GM18508 (cell line): Measurements from ENCODE around the gene MPZL1.

Experiments
- ATAC-seq: cut with Tn5 transposase; IDR thresholded peaks from one replicate; pipeline ENCODE4 v1.9.1; 2021; ENCODE audit warnings: moderate number of reproducible peaks; ENCODE audit not compliant: insufficient read depth, unreplicated experiment

MPZL1 gene

DNA sequence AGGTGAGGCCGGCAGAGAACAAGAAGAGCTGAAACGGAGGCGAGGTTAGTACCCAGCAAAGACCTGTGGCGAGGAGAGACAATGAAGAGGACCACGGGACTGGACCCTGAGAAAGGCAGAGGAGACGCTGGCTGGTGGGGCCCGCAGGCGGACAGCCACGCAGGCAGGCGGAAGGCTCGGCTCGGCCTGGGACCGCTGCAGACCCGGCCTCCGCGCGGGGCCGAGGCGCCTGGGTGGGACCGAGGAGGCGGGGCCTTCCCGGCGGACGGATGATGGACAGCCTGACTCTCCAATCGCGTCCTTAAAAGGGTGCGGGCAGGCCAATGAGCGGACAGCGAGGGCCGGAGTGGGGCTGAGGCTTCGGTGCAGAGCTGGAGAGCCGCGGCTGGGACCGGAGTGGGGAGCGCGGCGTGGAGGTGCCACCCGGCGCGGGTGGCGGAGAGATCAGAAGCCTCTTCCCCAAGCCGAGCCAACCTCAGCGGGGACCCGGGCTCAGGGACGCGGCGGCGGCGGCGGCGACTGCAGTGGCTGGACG is at the start of gene MPZL1:
Gene MPZL1, plus strand, starts transcription at position 366 of the 535 bp plus-strand sequence. CDS start 170 bp downstream, outside the sequence.
- peak; percentile 78 for ATAC-seq

DNA sequence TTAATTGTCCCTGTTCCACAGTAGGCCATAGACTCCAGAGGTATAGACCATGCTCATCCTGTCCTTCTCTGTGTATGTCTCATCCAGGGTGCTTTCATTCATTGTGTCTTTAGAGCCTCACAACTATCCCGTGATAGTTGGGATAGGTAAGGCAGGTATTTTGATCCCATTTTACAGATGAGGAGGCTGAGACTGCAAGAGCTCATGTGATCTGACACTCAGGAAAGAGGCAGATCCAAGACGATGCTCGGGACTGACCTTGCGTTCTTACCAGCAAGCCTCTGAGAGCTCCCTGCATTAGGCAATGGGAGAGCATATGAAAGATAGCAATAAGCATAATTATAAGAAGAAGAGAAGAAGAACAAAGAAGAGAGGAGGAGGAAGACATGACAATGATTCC is 49.0 kb upstream of the MPZL1 start:
- ATAC-seq = no peak

DNA sequence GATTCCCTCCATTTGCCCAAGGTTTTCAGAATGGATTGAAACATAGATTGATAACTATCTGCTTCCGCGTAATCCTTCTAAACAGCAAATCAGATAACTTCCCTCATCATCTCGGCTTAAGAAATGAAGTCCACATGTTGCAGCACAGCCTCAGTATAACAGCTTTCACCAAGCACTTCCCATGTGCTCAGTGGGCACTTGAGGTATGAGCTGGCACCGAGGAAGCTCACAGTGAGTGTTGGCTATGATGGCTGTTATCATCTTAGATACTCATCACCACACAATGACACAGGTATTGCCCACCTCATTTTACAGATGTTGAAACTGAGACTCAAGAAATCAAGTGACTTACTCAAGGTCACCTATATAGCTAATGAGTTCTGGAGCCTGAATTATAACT is 48.5 kb upstream of the MPZL1 start:
- ATAC-seq = no peak

DNA sequence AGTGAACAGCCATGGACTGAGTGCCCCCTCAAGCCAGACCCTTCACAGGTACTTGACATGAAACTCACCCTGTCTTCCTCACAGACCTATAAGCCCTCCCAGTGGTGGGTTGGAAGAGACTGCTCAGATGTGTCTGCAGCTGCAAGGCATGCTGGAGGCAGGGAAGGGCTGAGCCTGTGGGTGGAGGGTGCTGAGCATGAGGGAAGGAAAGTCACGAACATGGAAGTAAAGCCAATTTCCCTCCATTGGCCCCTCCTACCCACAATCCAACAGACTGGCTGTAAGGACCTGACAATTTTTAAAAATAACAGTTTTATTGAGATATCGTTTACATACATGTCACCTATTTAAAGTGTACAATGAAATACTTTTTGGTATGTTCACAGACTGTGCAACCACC is 47.6 kb upstream of the MPZL1 start:
- ATAC-seq = no peak

DNA sequence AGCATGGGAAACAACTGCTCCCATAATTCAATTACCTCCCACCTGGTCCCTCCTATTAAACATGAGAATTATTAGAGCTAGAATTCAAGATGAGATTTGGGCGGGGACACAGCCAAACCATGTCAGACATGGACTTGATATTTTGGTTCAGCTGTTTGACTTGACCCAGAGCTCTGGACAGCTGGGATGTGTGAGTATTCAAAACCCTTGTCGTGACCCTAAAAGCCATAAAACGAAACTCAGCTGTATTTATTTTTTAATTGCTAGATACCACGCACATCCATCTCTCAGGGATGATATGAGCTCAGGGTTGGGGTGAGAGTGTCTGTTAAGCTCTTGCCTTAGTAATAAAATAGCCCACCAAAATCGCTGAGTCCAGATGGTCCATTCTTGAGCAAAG is 46.3 kb upstream of the MPZL1 start:
- no peak for ATAC-seq

DNA sequence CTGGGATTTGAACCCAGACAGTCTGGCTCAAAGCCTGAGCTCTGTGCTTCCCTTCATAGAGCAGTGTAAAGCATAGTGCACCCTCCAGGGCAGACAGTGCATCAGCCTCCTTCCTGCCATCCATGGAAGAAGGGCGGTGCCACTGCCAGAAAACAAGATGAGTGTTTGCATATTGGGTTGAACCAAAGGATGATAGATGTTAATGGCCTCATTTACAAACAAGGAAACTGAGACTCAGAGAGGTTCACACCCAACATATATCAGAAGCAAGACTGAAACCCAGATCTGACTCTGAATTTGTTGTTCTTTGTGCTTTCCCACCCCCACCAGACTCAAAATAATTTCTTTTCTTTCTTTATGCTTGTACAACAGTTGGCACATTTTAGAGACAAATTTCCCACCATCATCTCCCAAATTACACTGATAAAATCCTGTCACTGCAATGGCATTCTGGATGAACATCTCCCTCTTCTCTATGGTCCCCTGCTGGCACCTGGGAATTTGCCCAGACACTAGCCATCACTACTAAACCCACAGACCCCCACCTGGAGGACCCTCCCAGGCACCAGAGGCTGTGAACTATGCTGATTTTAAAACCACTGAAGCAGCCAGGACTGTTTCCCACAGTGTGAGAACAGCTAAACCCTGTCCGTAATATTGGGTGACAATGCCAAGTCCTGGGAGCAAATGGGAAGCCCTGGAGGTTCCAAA is 45.4 kb upstream of the MPZL1 start:
- ATAC-seq = peak; percentile 36

DNA sequence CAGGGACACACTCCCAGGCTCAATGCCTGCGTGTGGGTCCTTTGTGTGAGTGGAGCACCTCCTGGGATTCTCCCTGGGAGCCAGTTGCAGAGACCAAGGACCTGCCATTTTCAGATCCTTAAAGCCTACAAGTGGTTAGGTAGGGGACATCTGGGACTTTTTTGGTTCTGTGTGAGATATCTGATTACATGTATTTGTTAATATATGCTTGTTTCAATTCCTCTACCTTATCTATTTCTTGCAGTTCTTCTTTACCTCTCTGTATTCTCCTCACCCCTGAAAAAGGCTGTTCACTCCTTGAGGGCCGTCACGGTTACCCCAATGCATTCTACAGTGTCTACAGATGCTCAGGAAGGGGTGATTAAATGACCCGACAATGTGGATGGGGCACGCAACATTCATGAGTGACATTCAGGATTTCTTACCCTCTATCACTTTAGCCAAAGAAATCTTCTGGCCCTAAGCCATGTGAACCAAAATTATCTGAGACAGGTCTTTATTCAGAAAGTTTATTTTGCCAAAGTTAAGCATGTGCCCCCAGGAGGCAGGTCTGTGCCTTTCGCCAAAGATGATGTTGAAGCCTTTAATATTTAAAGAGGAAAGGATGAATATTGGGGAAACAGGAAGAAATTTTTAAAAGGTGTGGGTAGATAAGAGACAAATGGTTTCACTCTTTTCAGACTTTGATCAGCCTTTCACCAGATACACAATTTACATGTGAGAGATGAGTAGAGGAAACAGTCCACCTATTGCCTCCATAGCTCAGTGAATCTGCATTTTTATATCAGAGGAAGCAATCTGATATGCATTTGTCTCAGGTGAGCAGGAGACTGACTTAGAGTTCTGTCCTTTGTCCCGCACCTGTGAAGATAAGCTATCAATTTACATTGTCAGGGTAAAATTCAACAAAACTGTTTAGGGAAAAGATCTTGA is 44.6 kb upstream of the MPZL1 start:
- no peak for ATAC-seq

DNA sequence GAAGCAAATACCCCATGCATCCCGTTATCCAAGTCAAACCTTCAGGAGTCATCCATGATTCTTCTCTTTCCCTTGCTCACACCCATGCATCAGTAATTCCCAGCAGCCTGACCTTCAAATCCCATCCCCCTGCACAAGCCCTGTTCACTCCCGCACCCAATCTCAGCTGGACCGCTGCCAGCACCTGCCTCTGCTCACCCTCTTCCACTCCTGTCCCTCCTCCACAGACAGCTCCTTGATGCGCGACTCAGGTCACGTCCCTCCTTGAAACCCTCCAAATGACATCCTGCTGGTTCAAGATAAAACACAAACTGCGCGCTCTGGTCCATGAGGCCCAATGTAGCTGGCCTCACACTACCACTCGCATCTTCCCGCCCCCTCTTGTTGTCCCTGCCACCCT is 43.4 kb upstream of the MPZL1 start:
- no peak for ATAC-seq

DNA sequence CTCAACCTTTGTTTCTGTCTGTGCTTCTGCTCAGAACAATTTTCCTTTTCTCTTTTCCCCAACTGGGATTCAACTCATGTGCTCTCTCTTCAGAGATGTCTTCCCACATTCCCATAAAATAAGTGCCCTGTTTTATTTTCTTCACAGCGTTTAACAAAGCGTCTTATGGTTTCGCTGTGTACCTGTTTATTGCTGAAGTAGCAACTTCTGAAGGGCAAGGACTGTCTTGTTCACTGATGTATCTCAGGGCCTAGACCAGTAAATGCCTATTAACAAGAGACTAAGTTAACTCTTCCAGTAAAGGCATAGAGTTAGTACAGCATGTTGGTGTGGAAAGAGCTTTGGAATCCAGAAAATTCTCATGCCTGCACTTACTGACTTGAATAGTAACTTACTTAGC is 42.9 kb upstream of the MPZL1 start:
- ATAC-seq = no peak

DNA sequence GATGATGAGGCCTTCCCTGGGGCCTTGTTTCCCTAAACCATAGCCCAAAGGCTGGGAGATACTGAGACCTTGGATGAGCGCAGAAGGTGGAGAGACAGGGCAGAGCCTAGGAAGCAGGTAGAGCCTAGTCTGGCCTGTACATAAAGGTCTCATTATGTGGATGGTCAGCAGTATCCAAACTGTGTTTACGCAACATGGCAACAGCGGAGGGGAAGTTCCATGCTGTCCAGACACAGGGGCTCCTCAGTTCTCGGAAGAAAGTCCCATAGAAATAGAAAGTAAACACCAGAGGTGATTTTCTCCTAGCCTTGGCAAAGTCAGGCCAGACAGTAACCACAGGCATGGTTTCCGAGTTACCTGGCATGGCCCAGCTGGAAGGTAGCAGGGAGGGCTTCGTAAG is 42.1 kb upstream of the MPZL1 start:
- ATAC-seq = no peak

DNA sequence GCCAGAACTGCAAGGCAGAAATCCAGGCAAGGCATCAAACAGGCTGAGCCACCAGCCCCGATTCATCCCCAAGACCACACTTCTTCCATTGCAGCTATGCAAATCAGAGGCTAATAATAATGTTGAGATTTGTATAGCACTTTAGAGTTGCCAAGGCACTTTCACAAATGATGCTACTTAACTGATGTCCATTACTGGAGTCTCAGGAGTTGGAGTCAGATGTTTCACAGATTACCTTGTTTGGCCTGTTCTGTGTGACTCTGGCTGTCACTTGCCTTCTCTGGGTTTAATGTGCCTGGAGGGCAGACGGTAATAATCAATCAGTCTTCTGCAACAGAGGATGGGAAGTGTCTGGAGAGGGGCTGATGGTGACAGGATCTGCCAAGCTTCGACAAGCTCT is 40.8 kb upstream of the MPZL1 start:
- no peak for ATAC-seq

DNA sequence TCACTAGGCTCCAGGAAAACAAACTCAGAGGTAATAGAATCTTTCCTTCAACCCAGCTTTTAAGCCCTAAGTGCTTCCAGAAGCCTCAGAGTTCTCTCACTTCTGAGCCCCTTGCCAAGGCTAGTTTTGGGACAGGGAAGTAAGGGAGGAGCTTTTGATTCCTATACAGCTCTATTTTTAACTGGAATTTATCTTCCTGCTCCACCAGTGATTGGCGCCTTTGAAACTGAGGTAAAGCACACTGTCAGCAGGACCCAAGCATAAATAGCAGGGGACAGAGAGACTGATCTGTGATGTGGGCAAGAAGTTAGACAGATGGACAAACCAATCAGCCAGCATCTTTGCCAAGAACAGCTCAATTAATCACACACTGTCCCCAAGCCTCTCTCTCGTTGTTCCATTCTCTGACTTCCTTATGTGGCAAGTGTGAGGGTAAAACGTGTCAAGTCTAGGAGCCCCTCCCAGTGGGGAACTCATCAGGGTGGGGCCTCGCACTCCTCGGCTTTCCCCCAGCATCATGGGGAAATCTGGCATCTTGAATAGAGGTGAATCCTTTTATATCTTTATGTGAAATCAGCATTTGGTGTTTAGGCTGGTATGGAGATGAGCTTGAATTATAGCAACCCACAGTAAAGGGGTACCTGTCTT is 40.2 kb upstream of the MPZL1 start:
- ATAC-seq = no peak

DNA sequence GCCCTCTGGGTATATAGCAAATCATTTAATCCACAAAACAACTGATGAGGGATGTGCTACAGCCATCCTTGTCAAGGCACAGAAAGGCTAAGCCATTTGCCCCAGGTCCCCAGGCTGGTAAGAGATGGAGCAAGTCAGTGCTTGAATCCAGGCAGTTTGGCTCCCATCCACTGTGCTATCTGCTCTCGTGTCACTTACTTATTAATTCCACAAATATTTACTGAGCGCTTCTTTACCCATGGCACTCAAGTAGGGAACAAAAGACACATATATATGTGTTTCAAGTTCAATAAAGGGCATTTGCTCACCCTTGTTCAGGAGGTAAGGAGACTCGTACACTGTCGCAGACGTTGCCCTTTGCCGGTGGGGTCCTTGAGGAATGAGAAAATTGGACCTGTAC is 38.6 kb upstream of the MPZL1 start:
- ATAC-seq = no peak

DNA sequence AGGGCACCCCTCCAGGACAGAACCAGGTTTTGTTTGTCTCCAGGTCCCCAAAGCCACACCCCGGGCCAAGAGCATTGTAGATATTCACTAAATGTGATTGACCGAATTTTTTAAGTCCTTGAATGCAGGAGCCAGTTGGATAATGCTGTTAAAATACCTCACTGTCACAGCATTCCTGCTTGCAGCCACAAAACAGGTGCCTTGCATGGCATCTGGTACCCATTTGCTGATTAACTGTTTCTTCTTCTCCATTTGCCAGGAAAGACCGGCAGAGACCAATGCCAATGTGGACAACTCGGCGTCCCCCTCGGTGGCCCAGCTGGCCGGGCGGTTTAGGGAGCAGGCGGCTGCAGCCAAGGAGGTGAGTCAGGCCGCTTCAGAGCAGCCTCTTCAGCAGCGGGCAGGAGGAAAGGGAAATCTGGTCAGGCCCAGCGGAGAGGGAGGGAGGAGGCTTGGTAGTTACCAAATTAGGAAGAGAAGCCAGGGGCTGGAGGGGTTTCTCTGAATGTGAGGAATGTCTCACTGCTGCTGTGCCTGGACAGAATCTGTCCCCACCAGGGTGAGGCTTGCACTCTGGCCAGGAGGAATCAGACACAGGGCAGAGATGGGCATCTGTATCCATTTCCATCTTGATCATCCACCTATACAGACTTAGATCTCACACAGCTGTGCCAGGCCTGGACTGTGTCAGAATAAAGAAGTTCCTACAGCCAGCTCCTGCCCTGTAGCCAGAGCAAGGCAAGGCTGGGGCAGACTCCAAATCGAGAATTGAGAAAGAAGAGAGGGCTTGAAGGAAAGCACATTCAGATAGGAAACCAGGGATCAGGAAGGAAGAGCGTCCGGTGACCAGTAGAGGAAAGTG is 37.9 kb upstream of the MPZL1 start:
- ATAC-seq = no peak

DNA sequence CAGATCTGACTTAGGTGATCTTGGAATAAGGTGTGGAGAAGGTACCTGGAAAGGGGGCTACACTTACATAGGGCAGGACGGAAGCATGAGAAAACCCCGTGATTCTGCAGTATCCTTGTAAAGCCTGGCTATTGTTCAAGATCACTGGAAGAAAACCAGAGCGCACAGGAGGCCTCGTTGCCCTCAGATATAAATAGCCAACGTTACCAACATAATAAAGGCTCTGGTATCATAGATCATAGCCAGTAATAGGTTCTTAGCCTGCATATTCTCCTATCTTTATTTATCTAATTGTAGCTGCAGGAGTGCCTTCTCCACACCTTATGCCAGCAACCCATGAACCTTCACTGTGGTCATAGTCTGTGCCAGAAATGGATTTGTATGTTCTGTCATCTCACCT is 35.9 kb upstream of the MPZL1 start:
- no peak for ATAC-seq

DNA sequence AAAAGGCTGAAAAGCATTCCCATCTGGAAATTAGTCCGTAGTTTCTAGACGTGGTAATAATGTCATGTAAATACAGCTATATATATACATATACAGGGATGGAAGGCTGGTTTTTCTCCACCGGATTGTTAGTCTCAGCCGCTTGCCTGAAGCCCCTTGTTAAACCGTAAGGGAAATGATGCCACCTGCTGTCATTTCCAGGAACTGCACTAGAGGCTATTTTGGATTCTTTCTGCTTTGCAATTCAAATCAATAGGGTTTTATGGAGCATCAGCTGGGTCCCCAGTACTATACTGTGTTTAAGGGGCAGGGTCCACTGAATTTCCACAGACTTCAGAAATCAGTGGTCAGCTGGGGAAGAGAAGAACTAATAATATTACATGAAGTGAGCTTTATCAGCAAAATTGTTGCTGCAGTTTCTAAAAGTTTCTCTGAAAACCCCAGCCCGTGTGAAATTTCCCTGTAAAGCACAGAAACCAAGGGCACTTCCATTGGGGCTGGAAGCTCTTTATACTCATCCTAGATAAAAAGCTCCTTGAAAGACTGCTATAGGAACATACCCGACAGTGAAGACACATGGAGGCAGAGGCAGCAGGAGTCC is 33.8 kb upstream of the MPZL1 start:
- ATAC-seq = no peak

DNA sequence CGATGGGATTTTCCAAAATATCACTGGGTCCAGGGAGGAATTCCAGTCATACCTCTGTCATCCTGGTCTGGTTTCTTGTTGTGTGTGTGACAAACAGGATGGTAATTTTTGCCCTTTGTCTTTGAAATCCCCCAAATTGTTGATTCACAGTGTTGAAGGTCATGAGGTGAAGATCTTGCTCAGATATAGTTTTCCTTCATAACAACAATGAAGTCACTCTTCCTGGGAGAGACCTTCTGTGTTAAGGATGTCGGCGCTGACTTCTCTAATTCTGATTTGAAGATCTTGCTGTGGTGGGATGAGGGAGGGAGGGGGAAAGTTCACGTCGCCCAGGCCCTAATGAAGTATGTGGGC is 32.2 kb upstream of the MPZL1 start:
- no peak for ATAC-seq

DNA sequence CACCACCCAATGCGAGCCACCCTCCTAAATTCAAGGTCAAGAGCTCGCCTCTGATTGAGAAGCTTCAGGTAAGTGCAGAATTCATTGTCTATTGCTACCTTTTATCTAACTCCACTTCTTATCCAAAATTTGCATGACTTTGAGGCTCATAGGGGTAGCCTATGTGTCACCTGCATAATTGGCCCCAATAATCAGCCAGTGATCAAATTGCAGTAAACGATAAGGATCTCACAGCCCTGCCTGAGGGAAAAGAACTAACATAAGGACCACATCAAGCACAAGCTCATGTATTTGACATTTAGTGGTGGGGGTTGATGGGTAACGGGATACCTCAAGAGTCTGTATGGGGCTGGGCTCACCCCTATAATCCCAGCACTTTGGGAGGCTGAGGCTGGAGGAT is 31.7 kb upstream of the MPZL1 start:
- ATAC-seq = no peak

DNA sequence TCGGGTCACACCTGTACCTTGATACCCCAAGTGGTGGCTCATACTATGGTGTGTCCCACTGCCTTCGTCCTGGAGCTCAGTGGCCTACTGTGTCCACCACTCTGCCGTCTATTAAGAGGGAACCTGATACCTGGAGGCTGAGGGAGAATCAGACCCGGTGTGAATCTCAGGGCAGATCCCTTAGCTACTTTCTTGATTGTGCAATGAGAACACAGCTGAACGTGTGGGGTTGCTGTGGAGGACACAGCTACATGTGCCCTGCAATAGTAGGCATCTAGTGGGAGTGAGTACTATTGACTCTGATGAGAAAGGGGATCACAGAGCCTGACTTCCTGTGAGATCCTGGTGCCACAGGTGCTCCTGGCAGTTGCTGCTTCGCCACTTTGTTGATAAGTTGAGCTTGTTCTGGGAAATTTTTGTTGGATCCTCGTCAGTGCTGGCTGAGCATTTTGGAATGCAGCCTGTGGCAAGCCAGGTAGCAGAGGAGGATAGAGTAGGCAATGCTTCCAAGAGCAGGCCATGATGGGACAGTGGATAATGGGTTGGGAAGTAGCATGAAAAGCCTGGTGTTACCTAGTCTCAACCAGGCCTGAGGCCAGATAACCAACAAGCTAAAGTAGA is 28.2 kb upstream of the MPZL1 start:
- ATAC-seq = no peak
